T47D (cell line): ENCODE data around the gene DNHD1.

Experiments
- DNase-seq, 2 experiments: peaks; one replicate each; pipeline versions ENCODE4 v3.0.0 to v3.0.0-alpha.2; 2011 to 2012; ENCODE audit warnings: low read depth in 1 of 2, low spot score in 1 of 2
- JUND ChIP-seq: IDR thresholded peaks from 2 replicates; pipeline ENCODE4 v1.6.1; 2012; ENCODE audit warnings: low read depth
- in situ Hi-C: cut with HindIII; loops from 2 replicates; pipeline ENCODE4 v1.10.0; 2016; ENCODE audit warnings: low sequenced_read_pairs, low pct_unique_long_range_greater_than_20kb

DNHD1 gene

DNA sequence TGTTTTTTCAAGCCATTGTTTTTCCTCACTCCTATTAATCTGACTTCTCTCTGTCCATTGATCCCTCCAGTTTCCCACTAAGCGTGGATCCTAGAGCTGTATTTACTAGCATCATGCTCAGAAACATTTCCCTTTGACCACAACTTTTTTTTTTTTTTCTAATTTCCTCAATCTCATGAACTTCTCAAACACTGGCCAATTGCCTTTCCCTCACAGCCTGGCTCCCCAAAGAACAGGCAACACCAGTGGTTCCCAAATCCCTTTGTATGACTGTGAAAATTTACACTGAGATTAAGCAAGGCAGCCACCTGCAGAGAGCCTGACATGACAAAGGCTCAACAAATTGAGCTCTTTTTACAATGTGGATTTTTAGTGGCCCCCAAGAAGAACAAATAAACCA, 123.6 kb downstream of the DNHD1 start:
- no peak for DNase-seq
- no peak for TF ChIP-seq JUND
- in situ Hi-C loops: no loop called here
